Stomach (tissue), 4 donors: ENCODE measurements around the gene CISD3.

Experiments used
- CTCF ChIP-seq, 7 experiments: fragments of 450-650 bp in 4 of 7; fragments of 200-600 bp in 3 of 7; sonication (generic) in 3 of 7; IDR thresholded peaks; one replicate each; pipeline ENCODE4 v1.5.1; 2016 to 2019; ENCODE audit warnings: antibody characterized with exemption in 7 of 7, control low read depth in 2 of 7, mild to moderate bottlenecking in 1 of 7
- EP300 ChIP-seq: sonication (generic); formaldehyde crosslinking; IDR thresholded peaks from one replicate; pipeline ENCODE4 v1.6.1; 2017; ENCODE audit warnings: antibody characterized with exemption
- POLR2A ChIP-seq, 4 donors: fragments of 450-650 bp; IDR thresholded peaks; one replicate each; pipeline ENCODE4 v1.6.1; 2016; ENCODE audit warnings: antibody characterized with exemption in 4 of 4, control low read depth in 2 of 4, mild to moderate bottlenecking in 1 of 4, moderate library complexity in 1 of 4

- TF ChIP-seq CTCF (IDR thresholded peaks at IDR 0.05) (no peak), EP300 (no peak), POLR2A (IDR thresholded peaks at IDR 0.05) (no peak)
Observed at GRCh38 chr17:38702916-38703741, 27.0 kb upstream of the CISD3 start.
